ENCODE measurements around the gene NMS. TPM values are rescaled to one million over a fixed set of nuclear protein-coding genes. Genes with fewer than 3 reads are reported as not detected.

The NMS gene, protein sequence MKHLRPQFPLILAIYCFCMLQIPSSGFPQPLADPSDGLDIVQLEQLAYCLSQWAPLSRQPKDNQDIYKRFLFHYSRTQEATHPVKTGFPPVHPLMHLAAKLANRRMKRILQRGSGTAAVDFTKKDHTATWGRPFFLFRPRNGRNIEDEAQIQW
- total RNA-seq (not detected), polyA plus RNA-seq (not detected)

DNA sequence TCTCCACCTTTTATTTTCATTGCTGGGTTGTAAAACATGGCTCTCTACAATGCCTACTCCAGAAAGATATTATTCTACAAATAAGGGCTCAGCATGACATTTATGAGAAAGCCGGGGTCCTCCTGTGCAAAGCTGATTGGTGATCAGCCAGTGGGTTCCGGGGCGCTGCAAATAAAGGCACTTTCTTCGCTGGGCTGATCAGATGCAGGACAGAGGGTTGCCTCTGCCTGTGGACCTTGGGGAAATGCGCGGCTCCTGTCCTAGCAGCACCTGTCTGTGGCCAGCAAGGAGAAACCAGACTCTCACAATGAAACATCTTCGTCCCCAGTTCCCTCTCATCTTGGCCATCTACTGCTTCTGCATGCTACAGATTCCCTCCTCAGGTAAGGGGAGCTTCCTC is at the start of gene NMS:
TSS of gene NMS (plus strand) at position 301 of the 400 bp plus-strand sequence. CDS start at position 308, 7 bp downstream.
- intact Hi-C loops (cut with DNase I): no loop called here
- TF ChIP-seq EP300 (IDR thresholded peaks at IDR 0.05) (no peak), POLR2AphosphoS5 (IDR thresholded peaks at IDR 0.05) (no peak), POLR2A (IDR thresholded peaks at IDR 0.05) (no peak)
- TF ChIP-seq, protein P1, sequence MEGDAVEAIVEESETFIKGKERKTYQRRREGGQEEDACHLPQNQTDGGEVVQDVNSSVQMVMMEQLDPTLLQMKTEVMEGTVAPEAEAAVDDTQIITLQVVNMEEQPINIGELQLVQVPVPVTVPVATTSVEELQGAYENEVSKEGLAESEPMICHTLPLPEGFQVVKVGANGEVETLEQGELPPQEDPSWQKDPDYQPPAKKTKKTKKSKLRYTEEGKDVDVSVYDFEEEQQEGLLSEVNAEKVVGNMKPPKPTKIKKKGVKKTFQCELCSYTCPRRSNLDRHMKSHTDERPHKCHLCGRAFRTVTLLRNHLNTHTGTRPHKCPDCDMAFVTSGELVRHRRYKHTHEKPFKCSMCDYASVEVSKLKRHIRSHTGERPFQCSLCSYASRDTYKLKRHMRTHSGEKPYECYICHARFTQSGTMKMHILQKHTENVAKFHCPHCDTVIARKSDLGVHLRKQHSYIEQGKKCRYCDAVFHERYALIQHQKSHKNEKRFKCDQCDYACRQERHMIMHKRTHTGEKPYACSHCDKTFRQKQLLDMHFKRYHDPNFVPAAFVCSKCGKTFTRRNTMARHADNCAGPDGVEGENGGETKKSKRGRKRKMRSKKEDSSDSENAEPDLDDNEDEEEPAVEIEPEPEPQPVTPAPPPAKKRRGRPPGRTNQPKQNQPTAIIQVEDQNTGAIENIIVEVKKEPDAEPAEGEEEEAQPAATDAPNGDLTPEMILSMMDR (IDR thresholded peaks at IDR 0.05): no peak
- no peak within 1 kb of the TSS for H3K4me3 ChIP-seq
- no peaks in the 10 kb centered on the region for H3K9me3 ChIP-seq
- 92 to 93% methylated on average over 7 of the region's 7 CpGs for WGBS, 2 donors
- peaks cover 0 to 31% (median 0%) of the 10 kb centered on the region in 3 donors for H3K27me3 ChIP-seq
- H3K27ac ChIP-seq: no peak within 1 kb of the TSS
- DNase-seq: no peak
- H3K36me3 ChIP-seq: no peaks in the 10 kb centered on the region
- H3K4me1 ChIP-seq: no peaks in the 10 kb centered on the region

DNA sequence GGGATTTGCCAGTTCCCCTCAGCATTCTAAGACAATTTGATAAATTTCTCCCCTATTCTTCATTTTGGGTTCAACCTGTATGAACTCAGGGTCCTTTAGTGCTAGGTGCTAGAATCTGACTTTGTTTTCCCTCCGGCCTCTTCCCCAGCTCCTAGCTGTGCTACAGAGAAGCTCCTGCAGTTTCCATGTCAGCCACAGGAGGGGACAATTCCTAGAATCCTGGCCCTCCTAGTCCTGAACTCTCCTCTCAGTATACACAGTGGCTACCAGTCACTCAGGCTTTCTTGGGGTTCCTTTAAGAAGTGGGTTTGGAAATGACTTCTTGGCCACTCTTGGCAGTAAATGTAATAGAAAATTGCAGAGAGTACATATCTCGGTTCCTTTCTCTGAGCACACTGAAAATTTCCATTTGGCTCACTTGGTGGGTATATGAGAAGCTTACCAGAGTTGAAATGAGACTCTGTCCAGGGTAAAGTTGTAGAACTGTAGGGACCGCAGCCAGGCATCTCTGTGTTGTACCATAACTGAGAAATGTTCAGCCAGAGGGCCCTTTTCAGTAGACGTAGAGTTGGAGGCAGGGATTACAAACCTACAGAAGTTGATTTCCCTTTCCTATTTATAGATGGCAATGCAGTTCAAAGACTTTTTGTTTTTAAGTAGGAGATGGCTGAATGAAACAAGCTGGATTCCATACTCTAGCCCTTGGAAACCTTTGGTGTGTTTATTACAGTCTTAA is 47.8 kb upstream of the NMS start:
- Histone ChIP-seq H3K27ac (peak overlapping the region in 1 of 4 donors; percentile 30), H3K4me1 (peaks cover 0 to 28% (median 9%) of the 10 kb centered on the region in 4 donors), H3K36me3 (no peaks in the 10 kb centered on the region), H3K27me3 (no peaks in the 10 kb centered on the region), H3K9me3 (no peaks in the 10 kb centered on the region), H3K4me3 (no peak overlapping the region)
- DNase-seq: no peak
- TF ChIP-seq, protein P1 (IDR thresholded peaks at IDR 0.05): peak in 1 of 4 experiments; percentile 43
- TF ChIP-seq POLR2AphosphoS5 (IDR thresholded peaks at IDR 0.05): no peak
- no peak for TF ChIP-seq EP300 (IDR thresholded peaks at IDR 0.05)
- no peak for TF ChIP-seq POLR2A (IDR thresholded peaks at IDR 0.05)
- intact Hi-C loops (cut with DNase I): no loop called here
- WGBS, 2 donors: 88% methylated on average over 4 of the region's 4 CpGs

DNA sequence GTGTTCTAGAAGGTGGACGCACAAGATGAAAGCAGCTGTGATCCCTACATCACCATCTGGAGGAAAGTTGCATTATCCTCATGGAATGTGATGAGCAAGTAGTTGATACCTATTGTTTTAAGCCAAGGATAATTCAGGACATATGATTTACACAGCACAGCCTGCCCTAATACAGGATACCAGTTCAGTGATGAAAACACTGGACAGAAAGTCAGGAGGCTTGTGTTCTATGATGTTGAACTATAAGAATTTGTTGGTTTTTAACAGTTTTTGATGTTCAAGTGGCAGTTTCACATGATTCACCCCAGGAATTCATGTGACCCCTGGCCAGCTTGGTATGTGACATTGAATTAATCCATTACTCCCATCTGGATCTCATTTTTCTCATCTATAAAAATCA is 46.7 kb upstream of the NMS start:
- DNase-seq: no peak
- H3K9me3 ChIP-seq: no peaks in the 10 kb centered on the region
- H3K36me3 ChIP-seq: no peaks in the 10 kb centered on the region
- H3K4me1 ChIP-seq: peaks cover 0 to 32% (median 9%) of the 10 kb centered on the region in 4 donors
- no peaks in the 10 kb centered on the region for H3K27me3 ChIP-seq
- intact Hi-C loops (cut with DNase I): no loop called here
- no peak for TF ChIP-seq POLR2AphosphoS5 (IDR thresholded peaks at IDR 0.05)
- WGBS, 2 donors: 91 to 97% methylated on average over 1 of the region's 1 CpG
- H3K4me3 ChIP-seq: no peak overlapping the region
- no peak overlapping the region for H3K27ac ChIP-seq

DNA sequence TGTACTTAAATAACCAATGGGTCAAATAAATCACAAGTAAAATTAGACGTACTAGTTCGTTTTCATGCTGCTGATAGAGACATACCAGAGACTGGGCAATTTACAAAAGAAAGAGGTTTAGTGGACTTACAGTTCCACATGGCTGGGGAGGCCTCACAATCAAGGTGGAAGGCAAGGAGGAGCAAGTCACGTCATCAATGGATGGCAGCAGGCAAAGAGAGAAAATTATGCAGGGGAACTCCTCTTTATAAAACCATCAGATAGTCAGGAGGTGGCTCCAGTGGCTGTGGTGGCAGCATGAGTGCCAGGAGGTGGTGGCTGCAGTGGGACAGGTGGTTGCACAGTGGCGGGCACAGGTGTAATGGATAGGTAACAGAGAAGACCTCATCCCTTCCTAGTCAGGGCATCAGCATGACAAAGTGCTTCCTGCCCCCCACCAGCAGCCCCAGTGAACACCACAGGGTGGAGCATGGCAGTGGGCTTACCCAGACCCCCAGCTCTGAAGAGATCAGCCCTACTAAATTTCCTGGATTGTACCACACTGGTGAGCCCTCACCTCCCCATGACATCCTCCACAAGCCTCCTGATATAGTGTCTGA is 45.9 kb upstream of the NMS start:
- DNase-seq: no peak
- Histone ChIP-seq H3K27me3 (no peaks in the 10 kb centered on the region), H3K36me3 (no peaks in the 10 kb centered on the region), H3K4me3 (no peak overlapping the region), H3K9me3 (no peaks in the 10 kb centered on the region), H3K4me1 (peaks cover 0 to 32% (median 9%) of the 10 kb centered on the region in 4 donors), H3K27ac (peak overlapping the region in 3 of 4 donors; percentile 45 to 58 (median 50))
- intact Hi-C loops (cut with DNase I): no loop called here
- 80 to 88% methylated on average over 4 of the region's 4 CpGs for WGBS, 2 donors
- TF ChIP-seq EP300 (IDR thresholded peaks at IDR 0.05): no peak
- TF ChIP-seq POLR2A (IDR thresholded peaks at IDR 0.05): no peak
- TF ChIP-seq POLR2AphosphoS5 (IDR thresholded peaks at IDR 0.05): no peak
- TF ChIP-seq, protein P1 (IDR thresholded peaks at IDR 0.05): no peak

DNA sequence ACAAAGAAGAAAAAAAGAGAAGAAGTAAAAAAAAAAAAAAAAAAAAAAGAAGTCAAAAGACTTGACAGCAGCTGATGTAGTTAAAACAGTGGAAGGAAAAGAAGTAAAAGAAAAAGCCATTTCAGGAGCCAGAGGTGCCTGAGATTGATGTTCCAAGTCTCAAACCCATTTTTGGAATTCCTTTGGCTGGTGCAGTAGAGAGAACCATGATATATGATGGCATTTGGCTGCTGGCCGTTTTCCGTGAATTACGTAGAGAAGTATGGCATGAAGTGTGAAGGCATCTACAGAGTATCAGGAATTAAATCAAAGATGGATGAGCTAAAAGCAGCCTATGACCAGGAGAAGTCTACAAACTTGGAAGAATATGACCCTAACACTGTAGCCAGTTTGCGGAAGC is 45.2 kb upstream of the NMS start:
- Histone ChIP-seq H3K4me1 (peaks cover 0 to 32% (median 9%) of the 10 kb centered on the region in 4 donors), H3K9me3 (no peaks in the 10 kb centered on the region), H3K27ac (peak overlapping the region; percentile 45 to 58 (median 50)), H3K36me3 (no peaks in the 10 kb centered on the region), H3K4me3 (no peak overlapping the region), H3K27me3 (no peaks in the 10 kb centered on the region)
- 88 to 92% methylated on average over 4 of the region's 4 CpGs for WGBS, 2 donors
- DNase-seq: no peak
- no peak for TF ChIP-seq POLR2A (IDR thresholded peaks at IDR 0.05)
- TF ChIP-seq EP300 (IDR thresholded peaks at IDR 0.05): no peak
- no peak for TF ChIP-seq POLR2AphosphoS5 (IDR thresholded peaks at IDR 0.05)
- TF ChIP-seq, protein P1 (IDR thresholded peaks at IDR 0.05): no peak
- intact Hi-C loops (cut with DNase I): no loop called here
